ENCODE data around the gene LIPN.
A peak's percentile ranks its signal among the peaks of the same experiment; 100 is the strongest.

The LIPN gene

DNA sequence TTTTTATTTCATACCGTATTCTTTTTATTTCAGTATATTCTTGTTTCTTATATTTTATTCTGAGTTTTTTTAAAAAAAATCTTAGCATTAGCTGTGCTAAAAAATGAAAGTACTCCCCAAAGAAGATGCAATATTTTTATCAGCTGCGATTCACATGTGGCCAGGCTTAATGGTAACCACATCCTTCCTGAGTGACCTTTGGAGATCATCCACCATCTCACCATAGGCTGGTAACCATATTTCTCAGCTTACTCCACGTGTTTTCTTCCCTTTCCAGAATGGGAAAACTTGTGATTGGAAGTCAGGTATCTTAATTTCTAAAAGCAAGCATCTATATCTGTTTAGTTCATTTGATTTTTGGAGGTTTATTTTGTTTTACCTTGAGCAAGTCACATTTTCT lies 23.9 kb downstream of the LIPN start:
- DNase-seq (ENCODE audit: low read depth in 3 of 3): no peak

DNA sequence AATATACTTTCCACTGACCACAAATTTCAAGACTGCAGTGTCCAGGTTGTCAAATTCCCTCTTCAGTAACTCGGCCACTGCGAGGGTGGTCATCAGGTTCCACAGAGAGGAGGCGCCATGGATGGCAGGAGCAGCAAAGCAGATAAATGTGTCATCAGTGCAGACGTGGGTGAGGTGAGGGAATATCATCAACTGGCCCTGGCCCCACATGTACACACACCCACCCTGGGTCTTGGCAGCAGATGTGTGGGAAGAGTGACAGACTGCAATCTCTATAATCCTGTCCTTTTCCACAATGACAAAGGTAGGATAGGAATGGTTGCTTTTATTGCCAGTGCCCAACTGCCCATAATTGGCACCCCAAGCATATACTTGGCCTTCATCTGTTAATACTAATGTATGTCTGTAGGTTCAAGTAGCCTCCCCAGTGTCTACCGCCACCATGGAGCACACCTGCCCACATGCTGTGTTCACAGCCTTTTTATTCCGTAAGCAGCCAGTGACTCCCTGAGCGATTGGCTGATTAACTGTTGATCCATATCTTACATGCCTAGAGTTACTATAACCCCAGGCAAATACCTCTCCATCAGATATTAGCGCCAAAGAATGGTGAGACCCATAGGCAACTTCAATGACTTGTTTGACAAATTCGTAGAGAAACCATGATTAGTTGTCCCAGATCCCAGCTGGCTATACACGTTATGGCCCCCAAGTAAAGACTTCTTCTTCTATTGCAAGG lies 26.4 kb downstream of the LIPN start:
- DNase-seq (ENCODE audit: low read depth in 3 of 3): no peak

DNA sequence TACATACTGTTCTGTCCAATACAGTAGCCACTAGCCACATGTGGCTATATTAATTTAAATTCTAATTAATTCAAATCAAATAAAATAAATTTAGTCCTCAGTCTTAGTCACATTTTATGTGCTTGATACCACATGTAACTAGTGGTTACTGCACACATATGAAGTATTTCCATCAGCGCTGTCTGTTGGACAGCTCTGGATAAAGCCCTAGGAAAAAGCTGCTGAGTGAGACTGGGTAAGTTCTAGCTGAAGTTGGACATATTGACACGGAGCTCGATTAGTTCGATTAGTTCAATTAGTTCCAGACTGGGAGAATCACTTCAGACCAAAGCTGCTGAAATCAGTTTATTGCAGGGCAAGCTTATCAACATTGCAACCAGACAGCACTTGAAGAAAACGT lies 27.6 kb downstream of the LIPN start:
- DNase-seq (ENCODE audit: low read depth in 3 of 3): no peak

DNA sequence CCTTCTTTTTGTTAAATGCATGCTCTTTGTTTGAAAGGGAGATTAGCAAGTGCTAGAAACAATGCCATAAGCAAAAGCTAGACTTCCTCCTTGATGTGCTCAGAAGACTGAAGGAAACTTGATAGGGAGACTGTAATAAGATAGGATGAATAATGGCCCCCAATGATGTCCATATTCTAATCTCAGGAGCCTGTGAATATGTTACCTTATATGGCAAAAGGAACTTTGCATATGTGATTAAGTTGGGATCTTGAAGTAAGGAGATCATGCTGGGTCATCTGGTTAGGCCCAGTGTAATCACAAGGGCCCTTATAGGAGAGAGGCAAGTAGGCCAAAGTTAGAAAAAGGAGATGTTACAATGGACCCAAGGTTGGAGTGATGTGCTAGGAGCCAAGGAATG lies 29.1 kb downstream of the LIPN start:
- DNase-seq (ENCODE audit: low read depth in 3 of 3): no peak

DNA sequence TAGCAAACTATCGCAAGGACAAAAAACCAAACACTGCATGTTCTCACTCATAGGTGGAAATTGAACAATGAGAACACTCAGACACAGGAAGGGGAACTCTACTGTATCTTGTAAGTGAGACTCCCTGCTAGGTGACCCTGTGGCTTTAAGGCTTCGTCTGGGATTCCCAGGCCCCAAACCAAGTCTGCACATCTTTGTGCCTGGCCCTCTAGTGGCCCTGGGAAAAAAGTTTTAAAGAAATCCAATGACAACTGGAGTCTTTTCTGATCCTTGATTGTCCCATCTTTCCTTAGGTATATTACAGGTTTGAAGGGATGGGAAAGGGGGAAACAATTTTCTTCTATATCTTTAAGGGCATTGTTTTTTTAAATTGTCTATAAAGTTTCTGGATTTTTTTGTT lies 32.1 kb downstream of the LIPN start:
- no peak for DNase-seq (ENCODE audit: low read depth in 3 of 3)

DNA sequence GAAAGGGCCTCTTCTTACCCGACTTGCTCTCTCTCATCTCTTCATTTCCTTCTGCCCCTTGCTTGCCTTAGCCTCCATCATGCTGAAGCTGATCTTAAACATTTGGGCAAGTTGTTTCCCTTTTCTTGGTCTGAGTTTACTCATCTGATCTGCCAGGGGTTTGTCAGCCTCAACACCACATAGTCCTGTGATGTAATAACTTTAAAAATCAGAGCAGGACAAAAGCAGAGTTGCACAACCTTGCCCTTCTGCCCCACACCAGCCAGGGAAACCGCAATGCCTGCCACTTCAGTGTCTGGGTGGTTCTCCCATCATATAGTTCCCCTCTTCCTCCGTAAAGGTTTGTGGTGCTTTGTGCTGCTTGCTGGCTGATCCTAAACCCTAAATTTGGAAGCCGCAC lies 32.8 kb downstream of the LIPN start:
- DNase-seq (ENCODE audit: low read depth in 3 of 3): no peak

DNA sequence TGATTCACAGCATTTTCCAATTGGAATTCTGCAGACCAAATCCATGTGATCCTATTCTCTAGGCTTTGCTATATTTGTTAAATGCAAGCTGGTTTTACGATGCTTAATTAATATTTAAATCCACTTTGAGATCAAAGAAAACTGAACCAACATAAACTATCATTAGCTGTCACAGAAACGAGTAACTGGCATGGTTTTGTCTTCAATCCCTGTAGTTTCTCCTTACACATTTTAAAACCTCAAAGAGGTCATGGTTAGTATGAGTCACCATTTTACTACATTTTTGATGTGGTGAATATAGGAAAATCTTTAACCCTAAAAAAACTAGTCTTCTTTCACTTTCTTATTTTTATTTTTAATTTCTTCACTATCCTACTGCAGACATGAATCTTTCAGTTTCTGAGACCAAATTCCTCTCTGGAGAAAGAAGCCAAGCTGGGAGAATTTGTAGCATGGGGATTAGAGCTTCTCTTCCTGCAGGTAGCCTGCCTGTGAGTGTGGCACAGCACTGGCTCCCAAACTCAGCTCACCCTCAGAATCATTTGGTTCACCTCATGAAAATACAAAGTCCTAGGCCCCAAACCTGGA lies 34.0 kb downstream of the LIPN start:
- no peak for DNase-seq (ENCODE audit: low read depth in 3 of 3)

DNA sequence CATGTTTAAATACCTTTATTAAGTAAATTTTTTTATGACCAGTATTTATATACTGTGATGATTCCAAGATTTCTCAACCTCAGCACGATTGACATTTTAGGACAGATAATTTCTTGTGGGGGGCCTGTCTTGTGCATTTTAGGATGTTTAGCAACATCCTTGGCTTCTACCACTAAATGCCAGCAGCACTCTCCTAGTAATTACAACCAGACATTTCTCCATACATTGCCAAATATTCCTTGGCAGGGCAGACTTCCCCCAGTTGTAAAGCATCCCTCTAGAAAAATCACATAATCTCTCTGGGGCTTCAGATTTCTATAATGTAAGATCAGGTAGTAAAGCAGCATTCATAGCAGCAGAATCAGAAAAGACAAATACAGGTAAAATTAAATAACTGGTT lies 34.9 kb downstream of the LIPN start:
- no peak for DNase-seq (ENCODE audit: low read depth in 3 of 3)

DNA sequence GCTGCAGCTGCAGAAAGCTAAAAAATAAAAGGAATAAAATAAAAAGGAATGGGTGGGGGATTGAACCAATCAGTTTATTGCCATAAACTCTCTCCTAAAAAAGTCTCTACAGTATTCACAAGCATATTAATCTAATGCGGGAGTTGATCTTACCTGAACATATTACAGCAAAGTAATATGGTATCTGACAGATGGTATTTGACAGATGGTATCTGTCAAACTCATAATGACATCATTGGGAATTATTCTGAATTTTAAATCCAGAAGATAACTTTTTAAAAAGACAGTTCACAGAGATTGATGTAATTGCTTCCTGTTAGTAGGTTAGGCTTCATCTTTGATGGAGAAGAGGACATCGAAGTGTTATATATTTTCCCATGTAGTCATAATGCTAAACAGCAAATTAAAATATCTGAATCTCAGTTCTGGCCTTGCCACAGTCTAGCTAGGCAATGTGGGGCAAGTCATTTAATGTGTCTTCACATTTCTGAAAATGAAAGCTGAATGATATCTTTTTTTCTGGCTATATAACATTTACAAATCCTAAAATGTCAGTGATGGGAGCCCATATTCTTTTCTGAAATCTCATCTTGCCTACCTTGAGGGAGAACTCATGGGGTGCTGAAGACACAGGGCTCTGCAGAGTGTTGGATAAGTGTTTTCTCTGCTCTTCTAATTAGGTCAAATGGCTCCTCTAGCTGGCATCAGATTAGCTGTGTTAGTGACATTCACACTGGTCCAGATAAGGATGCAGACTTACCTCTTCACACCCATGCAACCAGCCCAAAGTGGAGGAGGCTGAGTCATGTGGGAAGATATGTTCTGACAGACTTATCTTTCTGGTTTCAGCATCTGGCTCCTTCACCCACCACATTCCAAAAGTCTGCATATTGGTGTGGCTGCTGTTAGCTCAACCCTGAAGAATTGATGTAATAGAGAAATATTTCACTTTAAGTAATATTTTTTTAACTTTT lies 40.6 kb downstream of the LIPN start:
- DNase-seq (ENCODE audit: low read depth in 3 of 3): peak in 1 of 3 experiments; percentile 16

DNA sequence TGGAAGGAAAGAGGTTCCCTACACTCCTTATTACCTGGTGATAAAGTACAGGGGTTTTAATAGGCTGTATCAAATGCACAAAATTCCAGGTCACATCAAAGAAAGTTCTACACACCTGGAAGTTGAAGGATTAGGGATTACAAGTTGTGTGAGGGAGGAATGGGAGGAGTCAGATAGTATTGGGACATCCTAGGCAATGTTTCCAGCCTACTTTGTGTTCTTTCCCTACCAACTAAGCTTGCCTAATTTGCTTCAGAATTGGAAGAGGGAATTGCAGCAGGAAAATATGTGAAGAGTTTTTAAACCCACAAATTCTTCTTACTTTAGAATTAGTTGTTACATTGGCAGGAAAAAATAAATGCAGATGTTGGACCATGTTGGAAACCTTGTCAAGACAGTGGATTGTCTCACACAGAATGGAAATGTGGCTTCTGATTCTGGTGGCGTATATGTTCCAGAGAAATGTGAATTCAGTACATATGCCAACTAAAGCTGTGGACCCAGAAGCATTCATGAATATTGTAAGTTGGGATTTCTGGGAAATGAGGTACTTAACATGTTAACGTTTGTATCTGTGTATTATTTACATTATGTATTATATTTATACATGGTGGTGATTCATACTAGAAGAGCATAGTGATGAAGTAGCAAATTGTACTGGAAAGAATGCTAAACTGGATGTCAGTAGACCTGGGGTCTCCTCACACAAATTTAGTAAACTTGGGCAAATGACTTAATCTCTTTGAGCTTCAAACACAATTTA lies 42.9 kb downstream of the LIPN start, which contains the start of gene LIPM:
Gene LIPM (plus strand): TSS at position 208 of the 763 bp plus-strand sequence. CDS start 167 bp downstream, at position 375.
- no peak for DNase-seq (ENCODE audit: low read depth in 3 of 3)

DNA sequence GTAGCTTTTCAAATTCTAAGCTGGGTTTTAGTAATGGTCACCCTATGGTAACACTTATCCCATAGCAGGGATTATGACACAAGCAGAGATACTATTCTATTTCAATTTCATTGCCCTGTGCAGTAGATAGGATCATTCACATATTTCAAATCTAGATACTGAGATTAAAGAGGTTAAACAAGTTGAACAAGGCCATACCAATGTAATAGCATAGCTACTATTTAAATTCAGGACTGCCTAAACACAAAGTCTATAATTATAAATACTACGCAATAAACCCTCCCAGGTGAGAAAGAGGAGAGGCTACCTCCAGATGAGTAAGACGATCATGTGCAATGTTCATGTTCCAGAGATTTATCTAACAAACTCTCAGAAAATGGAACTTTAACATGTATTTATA lies 43.8 kb downstream of the LIPN start:
- no peak for DNase-seq (ENCODE audit: low read depth in 3 of 3)

DNA sequence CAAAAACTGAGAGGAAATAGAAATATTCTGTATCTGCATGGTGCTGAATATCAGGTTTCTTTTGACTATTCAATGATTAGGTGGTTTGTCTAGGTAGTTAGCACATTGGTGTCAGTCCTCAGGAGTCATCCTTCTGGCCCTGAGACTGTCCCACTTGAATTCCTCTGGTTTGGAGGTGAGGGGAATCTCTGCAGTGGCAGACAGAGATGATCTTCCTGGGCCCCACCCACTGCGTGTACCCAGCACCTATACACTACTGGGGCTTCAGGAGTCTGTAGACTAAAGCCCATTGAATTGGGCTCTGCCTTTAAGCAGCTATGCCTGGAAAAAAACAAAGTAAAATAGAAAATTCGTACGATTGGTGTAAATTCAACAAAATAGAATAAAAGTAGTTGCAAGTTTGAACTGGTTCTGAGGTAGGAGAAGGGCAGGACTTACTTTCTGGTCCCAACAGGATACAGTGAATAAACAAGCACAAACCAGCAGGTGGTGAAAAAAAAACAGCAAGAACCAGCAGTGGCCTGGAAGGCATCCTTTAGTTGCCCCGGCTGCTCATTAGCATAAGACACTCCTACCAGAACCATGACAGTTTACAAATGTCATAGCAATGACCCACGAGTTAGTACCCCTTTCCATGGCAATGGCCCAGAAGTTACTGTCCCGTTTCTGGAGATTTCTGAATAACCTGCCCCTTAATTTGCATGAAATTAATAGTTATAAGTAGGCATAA lies 44.4 kb downstream of the LIPN start:
- no peak for DNase-seq (ENCODE audit: low read depth in 3 of 3)

DNA sequence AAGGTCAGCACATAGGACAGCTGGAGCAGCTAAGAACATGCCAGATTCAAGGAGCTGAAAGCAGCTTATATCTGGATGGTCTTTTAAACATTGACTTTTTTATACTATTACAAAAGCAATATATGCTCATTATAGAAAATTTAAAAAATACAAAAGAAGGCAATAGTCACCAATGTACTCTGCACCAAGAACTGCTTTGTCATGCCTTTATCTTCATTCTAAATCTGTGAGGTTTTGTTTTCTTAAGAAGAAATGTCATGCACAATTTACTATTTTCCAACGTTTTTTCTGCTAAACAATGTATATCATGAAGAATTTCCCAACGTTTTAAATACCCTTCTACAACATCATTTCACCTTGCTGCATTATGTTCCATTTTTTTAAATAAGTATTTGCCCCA lies 45.5 kb downstream of the LIPN start:
- DNase-seq (ENCODE audit: low read depth in 3 of 3): no peak

DNA sequence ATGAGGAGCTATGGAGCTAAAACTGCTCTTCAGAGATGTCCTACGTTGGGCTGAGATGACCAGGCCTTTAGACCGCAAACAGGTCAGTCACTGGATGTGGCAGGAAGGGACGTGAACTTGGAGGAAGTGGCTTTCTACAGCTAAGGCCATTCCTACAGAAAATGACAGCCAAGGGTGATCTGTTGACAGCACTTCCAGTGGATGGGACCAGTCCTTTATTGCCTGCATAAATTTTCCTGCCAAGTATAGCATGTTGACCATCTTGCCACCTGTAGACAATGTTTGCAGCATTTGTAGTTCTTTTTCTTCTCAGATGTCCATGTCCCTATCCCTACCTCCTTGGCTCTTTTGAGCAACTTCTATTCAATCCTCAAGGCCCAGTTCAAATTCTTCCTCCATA lies 46.1 kb downstream of the LIPN start:
- no peak for DNase-seq (ENCODE audit: low read depth in 3 of 3)

DNA sequence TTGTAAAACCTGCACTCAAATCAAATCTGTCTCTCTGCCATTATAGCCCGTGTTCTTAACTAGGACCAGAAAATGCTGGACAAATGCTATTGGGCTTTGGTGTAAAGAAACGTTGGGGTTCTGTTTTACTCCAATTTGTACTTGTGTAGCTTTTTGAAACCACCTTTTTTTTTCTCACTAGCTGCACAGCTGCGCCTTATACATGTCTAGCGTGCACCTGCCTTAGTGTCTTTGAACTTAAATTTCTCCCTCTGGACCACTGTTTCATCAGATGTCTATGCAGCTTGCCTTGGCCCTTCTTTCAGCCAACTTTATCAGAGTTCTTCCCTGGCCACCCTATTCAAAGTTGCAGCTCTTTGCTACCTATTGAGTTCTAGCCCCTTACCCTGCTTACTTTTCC lies 49.8 kb downstream of the LIPN start:
- no peak for DNase-seq (ENCODE audit: low read depth in 3 of 3)

DNA sequence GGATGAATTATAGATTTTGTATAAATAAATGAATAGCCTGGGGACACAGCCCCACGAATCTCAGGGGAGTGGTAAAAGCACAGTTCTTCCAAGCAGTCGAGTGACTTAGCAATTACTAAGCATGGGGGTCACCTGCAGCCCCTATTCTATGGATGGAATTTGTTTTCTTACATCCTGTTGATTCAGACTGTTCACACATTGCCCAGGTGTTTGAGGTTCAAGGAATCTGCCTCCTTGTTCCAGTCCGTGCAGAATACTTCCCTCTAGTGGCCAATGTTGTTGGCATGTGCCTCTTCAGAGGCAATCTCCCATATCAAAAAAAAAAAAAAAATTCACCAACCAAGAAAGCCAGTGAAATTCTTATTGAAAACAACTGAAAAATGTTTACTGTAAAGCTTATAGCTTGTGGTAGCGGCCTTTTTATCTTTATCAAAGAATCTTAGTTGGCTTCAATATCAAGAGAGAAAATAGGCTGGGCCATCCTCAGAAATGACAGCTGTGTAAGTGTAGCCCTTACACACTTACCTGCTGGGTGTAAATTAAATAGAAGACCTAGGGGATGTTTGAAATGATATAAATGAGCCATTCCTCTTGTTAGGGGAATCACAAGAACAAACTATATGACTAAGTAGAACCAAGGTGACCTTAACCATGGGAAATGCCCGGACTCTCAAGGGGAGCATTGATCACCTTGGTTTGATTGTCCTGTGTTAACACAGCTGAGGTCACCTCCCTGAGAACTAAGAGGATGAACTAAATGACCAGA lies 50.6 kb downstream of the LIPN start:
- peak in 1 of 3 experiments; percentile 21 for DNase-seq (ENCODE audit: low read depth in 3 of 3)

DNA sequence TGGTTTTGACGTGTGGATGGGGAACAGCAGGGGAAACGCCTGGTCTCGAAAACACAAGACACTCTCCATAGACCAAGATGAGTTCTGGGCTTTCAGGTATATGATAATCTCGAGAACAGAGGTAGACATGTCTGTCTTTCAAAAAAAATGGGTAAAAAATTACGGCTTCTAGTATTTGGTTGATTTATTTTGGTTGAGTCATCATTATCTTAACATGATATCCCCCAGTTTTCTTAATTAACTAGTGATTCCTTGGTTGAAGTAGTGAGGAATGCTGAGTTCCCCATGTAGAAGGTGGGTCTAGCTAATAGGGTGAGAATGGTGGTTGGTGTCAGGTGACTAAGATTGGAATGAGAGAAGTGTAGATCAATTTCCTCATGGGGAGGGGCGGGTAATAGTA lies 53.4 kb downstream of the LIPN start:
- DNase-seq (ENCODE audit: low read depth in 3 of 3): no peak

DNA sequence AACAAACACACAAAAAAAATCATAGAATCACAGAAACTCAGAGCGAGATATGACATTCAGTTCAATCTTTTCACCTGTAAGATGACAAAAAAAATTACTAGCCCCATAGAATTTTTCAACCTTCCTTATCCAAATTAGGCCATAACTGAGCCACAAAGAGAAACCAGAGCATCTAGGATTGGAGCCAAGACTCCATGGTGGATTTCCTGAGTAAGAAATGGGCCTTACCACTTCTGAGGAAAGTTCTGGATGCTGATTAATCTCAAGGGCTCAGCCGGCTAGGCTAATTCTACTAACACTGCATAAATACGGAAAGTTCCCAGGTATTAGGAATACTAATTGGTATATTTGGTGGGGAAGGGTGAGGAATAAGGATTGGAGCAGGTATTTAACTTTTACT lies 59.5 kb downstream of the LIPN start:
- DNase-seq (ENCODE audit: low read depth in 3 of 3): no peak

DNA sequence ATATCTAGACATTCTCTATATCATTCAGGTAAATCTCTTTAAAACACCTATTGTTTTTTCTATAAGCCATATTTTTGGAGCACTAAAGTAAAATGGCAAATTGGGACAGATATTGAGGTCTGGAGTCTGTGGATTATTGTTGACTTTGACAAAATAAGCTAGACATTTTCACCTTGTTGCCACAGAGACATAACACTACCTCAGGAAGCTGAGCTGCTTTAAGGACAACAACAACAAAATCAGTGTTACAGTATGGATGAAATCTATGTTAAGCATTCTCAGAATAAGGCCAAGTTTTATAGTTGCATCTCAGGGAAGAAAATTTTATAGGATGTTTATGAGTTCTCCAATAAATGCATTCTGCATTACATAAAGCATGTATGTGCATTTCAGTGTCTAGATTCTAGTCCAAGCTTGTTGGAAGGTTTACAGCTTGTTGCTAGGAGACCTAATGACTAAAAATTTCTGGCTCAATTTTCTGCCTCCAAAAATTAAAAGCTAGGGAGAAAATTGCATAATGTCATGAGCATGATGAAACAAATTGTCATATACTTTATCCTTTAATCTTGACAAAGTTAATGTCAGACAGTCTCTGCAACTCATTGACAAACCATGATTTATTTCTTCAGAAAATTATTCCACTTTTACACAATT lies 61.1 kb downstream of the LIPN start:
- DNase-seq (ENCODE audit: low read depth in 3 of 3): no peak

DNA sequence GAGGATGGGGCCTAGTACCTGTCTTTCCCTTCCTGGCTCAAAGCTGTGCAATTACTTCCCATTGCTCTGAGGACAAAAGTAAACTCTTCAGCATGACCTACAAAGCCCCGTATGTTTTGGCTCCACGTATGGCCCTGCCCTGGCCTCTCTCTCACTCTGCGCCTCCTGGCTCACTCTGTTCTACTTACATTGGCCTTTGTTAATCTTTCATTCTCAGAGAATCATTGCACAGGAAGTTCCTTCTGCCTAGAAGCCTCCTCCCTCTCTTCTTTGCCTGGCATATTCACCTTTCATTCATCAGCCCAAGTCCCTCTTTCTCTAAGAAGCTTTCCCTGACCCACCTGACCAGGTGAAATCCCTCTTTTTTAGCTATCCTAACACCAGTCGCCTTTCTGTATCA lies 66.6 kb downstream of the LIPN start:
- no peak for DNase-seq (ENCODE audit: low read depth in 3 of 3)
